Naive thymus-derived CD4-positive, alpha-beta T cell (primary cell): ENCODE measurements around the gene FPR2. TPM values are rescaled to one million over a fixed set of nuclear protein-coding genes. Genes with fewer than 3 reads are reported as not detected.

Experiments used
- ATAC-seq: fragments of 150-1000 bp; cut with Tn5 transposase; 2 replicates; pipeline ENCODE4 v1.10.0; 2021; ENCODE audit warnings: mild to moderate bottlenecking, moderate library complexity
- CTCF ChIA-PET: fragments of 350-600 bp; sonication (Branson Sonifier 250); formaldehyde crosslinking; loops from one replicate; lab custom pipeline; 2021; ENCODE audit warnings: antibody characterized with exemption; lab: Charles Lee
- POLR2A ChIA-PET: fragments of 350-600 bp; sonication (Branson Sonifier 250); formaldehyde crosslinking; loops from one replicate; lab custom pipeline; 2021; ENCODE audit warnings: antibody characterized with exemption, inconsistent platforms; lab: Charles Lee
- DNase-seq, 9 donors: peaks; one replicate each; pipeline versions ENCODE4 v3.0.0 to v3.0.0-alpha.2; 2020 to 2022; ENCODE audit warnings: mixed read lengths in 1 of 9
- H3K27ac ChIP-seq: one replicate; pipeline ENCODE4 v1.7.0; 2013; ENCODE audit warnings: mild to moderate bottlenecking, low read depth, low read length, moderate library complexity
- H3K27me3 ChIP-seq, 2 donors: one replicate each; pipeline ENCODE4 v1.7.0; 2013; ENCODE audit warnings: low read length in 2 of 2, mild to moderate bottlenecking in 2 of 2, moderate library complexity in 2 of 2; ENCODE audit not compliant: control insufficient read depth in 2 of 2, insufficient read depth in 2 of 2
- H3K36me3 ChIP-seq, 3 experiments: 1 replicate in 2 of 3; 2 replicates in 1 of 3; pipeline ENCODE4 v1.7.0; 2013; ENCODE audit warnings: low read length in 3 of 3, mild to moderate bottlenecking in 3 of 3, moderate library complexity in 1 of 3; ENCODE audit not compliant: insufficient read depth in 3 of 3, control insufficient read depth in 2 of 3
- H3K4me1 ChIP-seq, 2 donors: one replicate each; pipeline ENCODE4 v1.7.0; 2013; ENCODE audit warnings: low read length in 2 of 2, mild to moderate bottlenecking in 2 of 2, moderate library complexity in 1 of 2; ENCODE audit not compliant: control insufficient read depth in 2 of 2, insufficient read depth in 2 of 2
- H3K4me3 ChIP-seq: 2 replicates; pipeline ENCODE4 v1.7.0; 2013; ENCODE audit warnings: mild to moderate bottlenecking, low read length
- H3K9me3 ChIP-seq, 3 experiments: 1 replicate in 2 of 3; 2 replicates in 1 of 3; pipeline ENCODE4 v1.7.0; 2013; ENCODE audit warnings: low read length in 3 of 3; ENCODE audit not compliant: control insufficient read depth in 2 of 3
- H3K27ac Mint-ChIP-seq, 9 donors: one replicate each; pipeline ENCODE4 v1.8.0; 2020 to 2022; ENCODE audit warnings: mixed read lengths in 9 of 9, mild to moderate bottlenecking in 8 of 9, moderate library complexity in 5 of 9, inconsistent platforms in 2 of 9
- H3K27me3 Mint-ChIP-seq, 5 donors: one replicate each; pipeline ENCODE4 v1.8.0; 2021 to 2022; ENCODE audit warnings: mixed read lengths in 5 of 5, mild to moderate bottlenecking in 1 of 5
- H3K36me3 Mint-ChIP-seq, 5 donors: one replicate each; pipeline ENCODE4 v1.8.0; 2020 to 2022; ENCODE audit warnings: mixed read lengths in 5 of 5, mild to moderate bottlenecking in 3 of 5, inconsistent platforms in 1 of 5
- H3K4me1 Mint-ChIP-seq, 7 donors: one replicate each; pipeline ENCODE4 v1.8.0; 2020 to 2022; ENCODE audit warnings: mixed read lengths in 7 of 7, mild to moderate bottlenecking in 3 of 7, inconsistent platforms in 1 of 7
- H3K4me3 Mint-ChIP-seq, 10 donors: one replicate each; pipeline ENCODE4 v1.8.0; 2020 to 2022; ENCODE audit warnings: mild to moderate bottlenecking in 10 of 10, mixed read lengths in 10 of 10, moderate library complexity in 6 of 10, inconsistent platforms in 2 of 10
- H3K9me3 Mint-ChIP-seq, 11 donors: one replicate each; pipeline ENCODE4 v1.8.0; 2020 to 2022; ENCODE audit warnings: mixed read lengths in 11 of 11, mild to moderate bottlenecking in 4 of 11, inconsistent platforms in 1 of 11, moderate library complexity in 1 of 11
- intact Hi-C, 2 donors: fragments of 100-400 bp; cut with micrococcal nuclease; formaldehyde crosslinking; loops; one replicate each; pipeline ENCODE4 v1.15.1; 2023
- polyA plus RNA-seq, 2 donors: library from polyadenylated mRNA; unstranded; fragments of 300-500 nt; fragmentation: Illumina TruSeq; gene quantifications; one replicate each; pipeline ENCODE4 v1.2.3, GENCODE V29; 2021
- total RNA-seq, 6 experiments: library from RNA in 5 of 6; stranded (reverse) in 5 of 6; gene quantifications; 1 replicate in 5 of 6; 2 replicates in 1 of 6; pipeline ENCODE4 v1.2.3 and lab custom pipeline; 2021 to 2026

Gene FPR2
- total and polyA plus RNA-seq, 7 experiments from 2014 or later, result 0.16 to 7.9 TPM; not detected in 5

- ChIA-PET CTCF (no interaction called here), POLR2A (interaction anchor here (0.5 kb wide), 1 partner anchor 1779 kb away, joined by 5 read pairs; no protein-coding TSS in a partner anchor)
- Histone ChIP-seq H3K27ac (no peak overlapping the region), H3K4me3 (no peak overlapping the region), H3K36me3 (no peaks in the 10 kb centered on the region), H3K9me3 (no peaks in the 10 kb centered on the region), H3K27me3 (no peaks in the 10 kb centered on the region), H3K4me1 (no peaks in the 10 kb centered on the region)
- intact Hi-C loops, result no loop called here
- H3K4me1 Mint-ChIP-seq, result no peaks in the 10 kb centered on the region
- ATAC-seq (no peak), DNase-seq (no peak)
- peaks cover 5 to 57% (median 14%) of the 10 kb centered on the region in 11 donors for H3K9me3 Mint-ChIP-seq
- H3K27ac Mint-ChIP-seq, result no peak overlapping the region
- H3K4me3 Mint-ChIP-seq, result no peak overlapping the region
- H3K27me3 Mint-ChIP-seq, result peaks cover 0 to 35% (median 29%) of the 10 kb centered on the region in 5 donors
- H3K36me3 Mint-ChIP-seq, result peaks cover 0 to 12% (median 4%) of the 10 kb centered on the region in 5 donors
Measured at GRCh38 chr19:51793994-51794393, 33.0 kb downstream of the FPR2 start.

- no peak within 1 kb of the TSS for H3K27ac ChIP-seq
- Mint-ChIP-seq H3K9me3 (peaks cover 8 to 65% (median 14%) of the 10 kb centered on the region in 11 donors), H3K4me3 (no peak within 1 kb of the TSS), H3K36me3 (peaks cover 0 to 14% (median 4%) of the 10 kb centered on the region in 5 donors), H3K4me1 (no peaks in the 10 kb centered on the region), H3K27ac (no peak within 1 kb of the TSS), H3K27me3 (peaks cover 0 to 39% (median 30%) of the 10 kb centered on the region in 5 donors)
- ATAC-seq (no peak), DNase-seq (no peak)
- POLR2A ChIA-PET, result no interaction called here
- H3K4me3 ChIP-seq, result no peak within 1 kb of the TSS
- CTCF ChIA-PET, result no interaction called here
- no peaks in the 10 kb centered on the region for H3K36me3 ChIP-seq
- H3K9me3 ChIP-seq, result no peaks in the 10 kb centered on the region
- H3K4me1 ChIP-seq, result no peaks in the 10 kb centered on the region
- no peaks in the 10 kb centered on the region for H3K27me3 ChIP-seq
- intact Hi-C loops, result no loop called here
Measured at GRCh38 chr19:51794885-51795490, 34.0 kb downstream of the FPR2 start, which contains the start of gene FPR3. FPR3 (plus strand) TSS chr19:51795157; CDS start chr19:51823749, 28,592 bp downstream.

GRCh38 chr19:51796195-51796679, 35.3 kb downstream of the FPR2 start:
- H3K4me1 Mint-ChIP-seq, result no peaks in the 10 kb centered on the region
- Histone ChIP-seq H3K9me3 (no peaks in the 10 kb centered on the region), H3K36me3 (no peaks in the 10 kb centered on the region), H3K4me3 (no peak overlapping the region), H3K27ac (no peak overlapping the region), H3K27me3 (no peaks in the 10 kb centered on the region), H3K4me1 (no peaks in the 10 kb centered on the region)
- DNase-seq (no peak), ATAC-seq (peak; percentile 38)
- peaks cover 0 to 43% (median 26%) of the 10 kb centered on the region in 5 donors for H3K27me3 Mint-ChIP-seq
- H3K36me3 Mint-ChIP-seq, result peaks cover 0 to 16% (median 4%) of the 10 kb centered on the region in 5 donors
- peaks cover 9 to 69% (median 14%) of the 10 kb centered on the region in 11 donors for H3K9me3 Mint-ChIP-seq
- intact Hi-C loops, result no loop called here
- ChIA-PET POLR2A (no interaction called here), CTCF (no interaction called here)
- no peak overlapping the region for H3K4me3 Mint-ChIP-seq
- no peak overlapping the region for H3K27ac Mint-ChIP-seq

DNA sequence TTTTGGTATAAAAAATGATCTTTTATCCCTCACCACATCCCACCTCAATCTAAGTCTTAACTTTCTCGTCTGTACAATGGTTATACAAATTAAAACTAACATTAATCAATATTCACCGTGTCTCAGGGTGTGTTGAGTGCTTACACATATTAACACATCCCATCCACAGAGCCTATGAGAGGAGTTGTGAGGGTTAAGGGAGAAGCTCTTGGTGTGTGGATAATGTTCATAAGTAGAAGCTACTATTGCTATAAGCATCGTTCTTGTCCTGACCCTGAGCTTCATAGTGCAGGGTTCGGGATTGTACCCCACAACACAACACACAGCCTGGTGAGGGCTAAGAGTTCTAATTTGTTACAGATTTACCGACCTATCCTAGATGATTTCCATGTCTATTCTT, 36.5 kb downstream of the FPR2 start:
- intact Hi-C loops, result no loop called here
- no peaks in the 10 kb centered on the region for H3K27me3 ChIP-seq
- Mint-ChIP-seq H3K4me3 (no peak overlapping the region), H3K4me1 (no peaks in the 10 kb centered on the region), H3K9me3 (peaks cover 6 to 75% (median 14%) of the 10 kb centered on the region in 11 donors), H3K27me3 (peaks cover 0 to 43% (median 29%) of the 10 kb centered on the region in 5 donors), H3K27ac (no peak overlapping the region), H3K36me3 (peaks cover 0 to 16% (median 4%) of the 10 kb centered on the region in 5 donors)
- H3K4me3 ChIP-seq, result no peak overlapping the region
- DNase-seq (no peak), ATAC-seq (no peak)
- no peak overlapping the region for H3K27ac ChIP-seq
- ChIA-PET CTCF (no interaction called here), POLR2A (no interaction called here)
- H3K9me3 ChIP-seq, result no peaks in the 10 kb centered on the region
- no peaks in the 10 kb centered on the region for H3K4me1 ChIP-seq
- no peaks in the 10 kb centered on the region for H3K36me3 ChIP-seq

- Mint-ChIP-seq H3K27ac (no peak overlapping the region), H3K4me1 (no peaks in the 10 kb centered on the region), H3K9me3 (peaks cover 7 to 74% (median 14%) of the 10 kb centered on the region in 11 donors), H3K27me3 (peaks cover 0 to 43% (median 31%) of the 10 kb centered on the region in 5 donors), H3K4me3 (no peak overlapping the region), H3K36me3 (peaks cover 0 to 16% (median 4%) of the 10 kb centered on the region in 5 donors)
- no peak for ATAC-seq
- Histone ChIP-seq H3K27me3 (no peaks in the 10 kb centered on the region), H3K4me1 (no peaks in the 10 kb centered on the region), H3K4me3 (no peak overlapping the region), H3K36me3 (no peaks in the 10 kb centered on the region), H3K9me3 (no peaks in the 10 kb centered on the region), H3K27ac (no peak overlapping the region)
- CTCF ChIA-PET, result no interaction called here
- POLR2A ChIA-PET, result no interaction called here
- no peak for DNase-seq
- intact Hi-C loops, result no loop called here
Measured at GRCh38 chr19:51798062-51798461, 37.1 kb downstream of the FPR2 start.

DNA sequence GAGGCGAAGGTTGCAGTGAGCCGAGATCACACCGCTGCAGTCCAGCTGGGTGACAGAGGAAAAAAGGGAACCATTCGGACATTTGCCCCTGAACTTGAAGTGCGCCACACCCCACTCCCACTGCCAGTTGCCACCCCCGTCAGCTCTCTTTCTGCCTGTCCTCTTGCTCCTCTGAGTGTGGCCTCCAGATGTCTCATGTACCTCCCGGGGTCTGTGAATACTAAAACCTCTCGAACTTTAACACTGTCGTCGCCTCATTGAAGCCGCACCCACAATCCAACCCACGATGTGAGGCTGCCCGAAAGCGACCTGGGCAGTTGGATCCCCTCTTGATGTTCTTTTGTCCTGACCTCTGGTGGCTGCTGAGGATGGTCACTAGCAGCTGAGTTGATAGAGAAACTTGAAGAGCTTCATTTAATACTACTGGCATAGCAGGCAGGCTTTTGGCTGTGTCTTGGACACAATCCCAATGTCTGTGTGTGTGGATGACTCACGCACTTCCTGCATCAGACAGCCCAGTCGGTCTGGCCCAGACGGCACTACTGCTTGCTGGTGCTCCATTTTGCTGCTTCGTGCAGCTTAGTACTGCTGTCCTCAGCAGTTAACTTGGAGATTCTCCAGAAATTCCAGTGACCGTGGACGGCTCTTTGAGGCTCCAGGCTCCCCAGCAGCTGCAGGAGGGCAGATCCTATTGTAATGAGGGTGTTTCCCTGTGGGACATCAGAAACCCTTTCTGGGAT, 38.2 kb downstream of the FPR2 start:
- intact Hi-C loops, result no loop called here
- Mint-ChIP-seq H3K4me1 (peaks cover 0 to 3% (median 0%) of the 10 kb centered on the region in 7 donors), H3K9me3 (peaks cover 9 to 70% (median 14%) of the 10 kb centered on the region in 11 donors), H3K36me3 (peaks cover 0 to 16% (median 4%) of the 10 kb centered on the region in 5 donors), H3K4me3 (no peak overlapping the region), H3K27me3 (peaks cover 0 to 37% (median 30%) of the 10 kb centered on the region in 5 donors), H3K27ac (no peak overlapping the region)
- H3K9me3 ChIP-seq, result no peaks in the 10 kb centered on the region
- H3K27me3 ChIP-seq, result no peaks in the 10 kb centered on the region
- H3K27ac ChIP-seq, result no peak overlapping the region
- no peaks in the 10 kb centered on the region for H3K4me1 ChIP-seq
- ChIA-PET CTCF (no interaction called here), POLR2A (no interaction called here)
- ATAC-seq (peak; percentile 78), DNase-seq (no peak)
- no peaks in the 10 kb centered on the region for H3K36me3 ChIP-seq
- H3K4me3 ChIP-seq, result no peak overlapping the region
